ENCODE measurements around the gene SLC24A5. TPM values are rescaled to one million over a fixed set of nuclear protein-coding genes. Genes with fewer than 3 reads are reported as not detected.

Gene SLC24A5
- total RNA-seq, 1 experiment from 2014 or later = not detected

GRCh38 chr15:48087844-48088243 lies 32.9 kb upstream of the SLC24A5 start:
- Mint-ChIP-seq H3K4me1 (ENCODE audit: low read depth, unreplicated experiment) (no peaks in the 10 kb centered on the region), H3K4me3 (ENCODE audit: unreplicated experiment) (no peak overlapping the region), H3K36me3 (ENCODE audit: insufficient read depth, unreplicated experiment) (no peaks in the 10 kb centered on the region), H3K27ac (ENCODE audit: unreplicated experiment) (no peak overlapping the region), H3K27me3 (ENCODE audit: insufficient read depth, unreplicated experiment) (peaks cover 12% of the 10 kb centered on the region), H3K9me3 (ENCODE audit: unreplicated experiment) (no peaks in the 10 kb centered on the region)
- H3K4me1 ChIP-seq = no peaks in the 10 kb centered on the region
- no peak overlapping the region for H3K4me3 ChIP-seq (ENCODE audit: low read depth, low read length)
- ChIA-PET POLR2A (no interaction called here), CTCF (no interaction called here)
- DNase-seq = no peak
- BruUV-seq (replicated peaks) = no TSS peak
- no peak for TF ChIP-seq CTCF (IDR thresholded peaks at IDR 0.05; ENCODE audit: insufficient read depth in 1 of 2, low read depth in 1 of 2, low read length in 1 of 2, severe bottlenecking in 1 of 2, unreplicated experiment in 1 of 2)
- no peaks in the 10 kb centered on the region for H3K9me3 ChIP-seq
- no peaks in the 10 kb centered on the region for H3K27me3 ChIP-seq (replicated peaks; ENCODE audit: control insufficient read depth, insufficient read depth, low read length)
- intact Hi-C loops (cut with micrococcal nuclease; ENCODE audit: unreplicated experiment) = no loop called here
- H3K36me3 ChIP-seq (ENCODE audit: control insufficient read depth, insufficient read depth, low read length) = no peaks in the 10 kb centered on the region

- no peak for TF ChIP-seq CTCF (IDR thresholded peaks at IDR 0.05; ENCODE audit: insufficient read depth in 1 of 2, low read depth in 1 of 2, low read length in 1 of 2, severe bottlenecking in 1 of 2, unreplicated experiment in 1 of 2)
- Histone ChIP-seq H3K9me3 (no peaks in the 10 kb centered on the region), H3K36me3 (ENCODE audit: control insufficient read depth, insufficient read depth, low read length) (no peaks in the 10 kb centered on the region), H3K4me3 (ENCODE audit: low read depth, low read length) (no peak overlapping the region), H3K4me1 (no peaks in the 10 kb centered on the region), H3K27me3 (replicated peaks; ENCODE audit: control insufficient read depth, insufficient read depth, low read length) (no peaks in the 10 kb centered on the region)
- Mint-ChIP-seq H3K4me3 (ENCODE audit: unreplicated experiment) (no peak overlapping the region), H3K27me3 (ENCODE audit: insufficient read depth, unreplicated experiment) (peaks cover 14% of the 10 kb centered on the region), H3K9me3 (ENCODE audit: unreplicated experiment) (no peaks in the 10 kb centered on the region), H3K27ac (ENCODE audit: unreplicated experiment) (no peak overlapping the region), H3K4me1 (ENCODE audit: low read depth, unreplicated experiment) (no peaks in the 10 kb centered on the region), H3K36me3 (ENCODE audit: insufficient read depth, unreplicated experiment) (no peaks in the 10 kb centered on the region)
- BruUV-seq (replicated peaks) = no TSS peak
- intact Hi-C loops (cut with micrococcal nuclease; ENCODE audit: unreplicated experiment) = no loop called here
- no peak for DNase-seq
- ChIA-PET CTCF (no interaction called here), POLR2A (no interaction called here)
Measured at GRCh38 chr15:48089702-48090101, 31.1 kb upstream of the SLC24A5 start.

- no TSS peak for BruUV-seq (replicated peaks)
- ChIA-PET CTCF (no interaction called here), POLR2A (no interaction called here)
- Mint-ChIP-seq H3K36me3 (ENCODE audit: insufficient read depth, unreplicated experiment) (no peaks in the 10 kb centered on the region), H3K27me3 (ENCODE audit: insufficient read depth, unreplicated experiment) (peaks cover 17% of the 10 kb centered on the region), H3K4me1 (ENCODE audit: low read depth, unreplicated experiment) (no peaks in the 10 kb centered on the region), H3K9me3 (ENCODE audit: unreplicated experiment) (no peaks in the 10 kb centered on the region), H3K4me3 (ENCODE audit: unreplicated experiment) (no peak overlapping the region), H3K27ac (ENCODE audit: unreplicated experiment) (no peak overlapping the region)
- Histone ChIP-seq H3K27me3 (replicated peaks; ENCODE audit: control insufficient read depth, insufficient read depth, low read length) (no peaks in the 10 kb centered on the region), H3K4me1 (no peaks in the 10 kb centered on the region), H3K36me3 (ENCODE audit: control insufficient read depth, insufficient read depth, low read length) (no peaks in the 10 kb centered on the region), H3K9me3 (no peaks in the 10 kb centered on the region), H3K4me3 (ENCODE audit: low read depth, low read length) (no peak overlapping the region)
- DNase-seq = no peak
- intact Hi-C loops (cut with micrococcal nuclease; ENCODE audit: unreplicated experiment) = no loop called here
- no peak for TF ChIP-seq CTCF (IDR thresholded peaks at IDR 0.05; ENCODE audit: insufficient read depth in 1 of 2, low read depth in 1 of 2, low read length in 1 of 2, severe bottlenecking in 1 of 2, unreplicated experiment in 1 of 2)
Measured at GRCh38 chr15:48090115-48090514, 30.7 kb upstream of the SLC24A5 start.
